Stomach (tissue), 9 donors: Measurements from ENCODE around the gene MOB3B. TPM values are rescaled to one million over a fixed set of nuclear protein-coding genes. Genes with fewer than 3 reads are reported as not detected.

Experiments
- DNase-seq, 2 donors: peaks; one replicate each; pipeline versions ENCODE4 v3.0.0 to v3.0.0-alpha.2; 2013 to 2019
- H3K27ac ChIP-seq, 5 donors: fragments of 200-600 bp in 4 of 5; sonication (generic) in 4 of 5; one replicate each; pipeline ENCODE4 v1.5.1; 2013 to 2019; ENCODE audit warnings: mild to moderate bottlenecking in 1 of 5, moderate library complexity in 1 of 5
- H3K27me3 ChIP-seq, 3 donors: fragments of 200-600 bp; sonication (generic); one replicate each; pipeline ENCODE4 v1.5.1; 2017 to 2019; ENCODE audit warnings: mixed run types in 1 of 3
- H3K36me3 ChIP-seq, 4 donors: fragments of 200-600 bp; sonication (generic); 1 replicate in 3 of 4; 2 replicates in 1 of 4; pipeline ENCODE4 v1.5.1; 2016 to 2019
- H3K4me1 ChIP-seq, 4 donors: fragments of 200-600 bp; sonication (generic); one replicate each; pipeline ENCODE4 v1.5.1; 2016 to 2019
- H3K4me3 ChIP-seq, 4 donors: fragments of 200-600 bp; sonication (generic) in 3 of 4; one replicate each; pipeline ENCODE4 v1.5.1; 2016 to 2019; ENCODE audit warnings: mild to moderate bottlenecking in 1 of 4
- H3K9me3 ChIP-seq, 4 donors: fragments of 200-600 bp; sonication (generic); one replicate each; pipeline ENCODE4 v1.5.1; 2016 to 2019
- CTCF ChIP-seq, 7 experiments: fragments of 450-650 bp in 4 of 7; fragments of 200-600 bp in 3 of 7; sonication (generic) in 3 of 7; IDR thresholded peaks; one replicate each; pipeline ENCODE4 v1.5.1; 2016 to 2019; ENCODE audit warnings: antibody characterized with exemption in 7 of 7, control low read depth in 2 of 7, mild to moderate bottlenecking in 1 of 7
- EP300 ChIP-seq: sonication (generic); formaldehyde crosslinking; IDR thresholded peaks from one replicate; pipeline ENCODE4 v1.6.1; 2017; ENCODE audit warnings: antibody characterized with exemption
- POLR2A ChIP-seq, 4 donors: fragments of 450-650 bp; IDR thresholded peaks; one replicate each; pipeline ENCODE4 v1.6.1; 2016; ENCODE audit warnings: antibody characterized with exemption in 4 of 4, control low read depth in 2 of 4, mild to moderate bottlenecking in 1 of 4, moderate library complexity in 1 of 4
- POLR2AphosphoS5 ChIP-seq, 3 donors: sonication (generic); formaldehyde crosslinking; IDR thresholded peaks; one replicate each; pipeline ENCODE4 v1.6.1; 2016; ENCODE audit warnings: antibody characterized with exemption in 3 of 3
- WGBS, 5 donors: extraction: QIAGEN DNeasy Blood & Tissue Kit in 3 of 5; methylation state at CpG; one replicate each; pipeline versions ENCODE4 v1.1.5 to v1.1.7; 2013 to 2018; 5-methylcytosine and 5-hydroxymethylcytosine counted together
- intact Hi-C: fragments of 100-400 bp; cut with DNase I; formaldehyde crosslinking; loops from one replicate; pipeline ENCODE4 v1.15.1; 2023; ENCODE audit warnings: low total_unique reads
- polyA plus RNA-seq, 3 donors: library from polyadenylated mRNA; stranded (reverse); fragments of 200-250 nt; gene quantifications; one replicate each; pipeline ENCODE4 v1.2.3, GENCODE V29; 2013
- total RNA-seq, 5 donors: library from RNA; depleted of rRNA; stranded (reverse); fragments of >200 nt; gene quantifications; one replicate each; pipeline versions ENCODE4 v1.1.0 to v1.2.3, GENCODE V29; 2014 to 2016
- donor health status: healthy with polysubstance abuse.
- donor health status: Bipolar disorder and iron deficiency.
- donor health status: healthy.

MOB3B gene
- total and polyA plus RNA-seq, 8 donors = 4.0 to 32.7 (median 9.7) TPM

DNA sequence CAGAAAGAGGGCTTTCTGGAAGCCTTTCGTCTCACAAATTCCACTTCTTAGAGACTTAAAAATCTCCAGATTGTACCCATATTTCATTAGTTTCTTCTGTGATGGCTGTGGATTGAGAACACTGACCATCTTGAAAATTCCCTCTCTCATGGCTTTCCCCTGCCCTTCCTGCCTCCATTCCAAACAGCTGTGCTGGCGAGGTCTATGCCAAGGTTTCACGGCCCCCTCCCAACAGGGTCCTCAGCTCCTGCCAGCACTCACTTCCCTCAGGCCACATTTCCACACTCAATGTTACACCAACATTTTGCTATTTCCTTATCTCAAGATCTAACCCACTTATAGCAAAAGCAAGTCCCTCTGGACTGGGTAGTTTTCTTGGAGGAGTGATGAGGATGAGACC is 192.4 kb downstream of the MOB3B start:
- TF ChIP-seq POLR2A (IDR thresholded peaks at IDR 0.05) = no peak
- TF ChIP-seq POLR2AphosphoS5 (IDR thresholded peaks at IDR 0.05) = no peak
- no peak for TF ChIP-seq CTCF (IDR thresholded peaks at IDR 0.05)
- TF ChIP-seq EP300 = no peak
- no peaks in the 10 kb centered on the region for H3K27me3 ChIP-seq
- H3K27ac ChIP-seq = peak overlapping the region in 2 of 5 donors; percentile 72 to 79
- DNase-seq = no peak
- WGBS, 5 donors = 82 to 93% (median 90%) methylated on average over 3 of the region's 3 CpGs
- H3K4me3 ChIP-seq = no peak overlapping the region
- intact Hi-C loops = no loop called here
- peaks cover 36 to 62% (median 57%) of the 10 kb centered on the region in 4 donors for H3K4me1 ChIP-seq
- H3K36me3 ChIP-seq = no peaks in the 10 kb centered on the region
- no peaks in the 10 kb centered on the region for H3K9me3 ChIP-seq

- Histone ChIP-seq H3K9me3 (no peaks in the 10 kb centered on the region), H3K27ac (no peak overlapping the region), H3K4me1 (peaks cover 33 to 58% (median 54%) of the 10 kb centered on the region in 4 donors), H3K36me3 (no peaks in the 10 kb centered on the region), H3K4me3 (no peak overlapping the region), H3K27me3 (no peaks in the 10 kb centered on the region)
- 93 to 97% (median 96%) methylated on average over 10 of the region's 10 CpGs for WGBS, 5 donors
- intact Hi-C loops = no loop called here
- DNase-seq = no peak
- TF ChIP-seq EP300 (no peak), POLR2AphosphoS5 (IDR thresholded peaks at IDR 0.05) (no peak), CTCF (IDR thresholded peaks at IDR 0.05) (no peak), POLR2A (IDR thresholded peaks at IDR 0.05) (no peak)
Measured at GRCh38 chr9:27336829-27337228, 192.8 kb downstream of the MOB3B start.

- Histone ChIP-seq H3K27ac (no peak overlapping the region), H3K27me3 (no peaks in the 10 kb centered on the region), H3K4me3 (no peak overlapping the region), H3K36me3 (no peaks in the 10 kb centered on the region), H3K4me1 (peaks cover 32 to 52% (median 50%) of the 10 kb centered on the region in 4 donors), H3K9me3 (no peaks in the 10 kb centered on the region)
- DNase-seq = no peak
- WGBS, 5 donors = 94 to 100% (median 100%) methylated on average over 1 of the region's 1 CpG
- TF ChIP-seq POLR2A (IDR thresholded peaks at IDR 0.05) (no peak), EP300 (no peak)
- intact Hi-C loops = no loop called here
Measured at GRCh38 chr9:27336126-27336525, 193.5 kb downstream of the MOB3B start.

- DNase-seq = no peak
- Histone ChIP-seq H3K36me3 (peaks cover 0 to 4% (median 4%) of the 10 kb centered on the region in 4 donors), H3K4me3 (no peak overlapping the region), H3K27me3 (no peaks in the 10 kb centered on the region), H3K4me1 (peaks cover 24 to 41% (median 40%) of the 10 kb centered on the region in 4 donors), H3K9me3 (no peaks in the 10 kb centered on the region), H3K27ac (no peak overlapping the region)
- intact Hi-C loops = no loop called here
- TF ChIP-seq POLR2A (IDR thresholded peaks at IDR 0.05) (no peak), POLR2AphosphoS5 (IDR thresholded peaks at IDR 0.05) (no peak), CTCF (IDR thresholded peaks at IDR 0.05) (no peak), EP300 (no peak)
- 84 to 94% (median 90%) methylated on average over 6 of the region's 6 CpGs for WGBS, 5 donors
Measured at GRCh38 chr9:27335075-27335474, 194.5 kb downstream of the MOB3B start.

GRCh38 chr9:27333241-27334052 is 196.2 kb downstream of the MOB3B start:
- Histone ChIP-seq H3K9me3 (no peaks in the 10 kb centered on the region), H3K27me3 (no peaks in the 10 kb centered on the region), H3K4me3 (no peak overlapping the region), H3K4me1 (peaks cover 11 to 25% (median 24%) of the 10 kb centered on the region in 4 donors), H3K27ac (no peak overlapping the region), H3K36me3 (peaks cover 0 to 20% (median 15%) of the 10 kb centered on the region in 4 donors)
- intact Hi-C loops = no loop called here
- DNase-seq = peak; percentile 69 to 89
- 34 to 40% (median 35%) methylated on average over 7 of the region's 7 CpGs for WGBS, 5 donors
- TF ChIP-seq CTCF (IDR thresholded peaks at IDR 0.05) (peak in 5 of 7 experiments; percentile 68 to 91 (median 80)), POLR2AphosphoS5 (IDR thresholded peaks at IDR 0.05) (peak in 2 of 3 donors; percentile 39 to 59), POLR2A (IDR thresholded peaks at IDR 0.05) (no peak)
